IPS DF 4.7 (cell line): ENCODE measurements around the gene OPA3.

Experiments used
- DNase-seq: peaks from one replicate; pipeline ENCODE4 v3.0.0-alpha.2; 2013; ENCODE audit warnings: low spot score; ENCODE audit errors: extremely low read depth

The OPA3 gene

GRCh38 chr19:45567609-45568008 lies 17.0 kb downstream of the OPA3 start:
- no peak for DNase-seq

- peak; percentile 49 for DNase-seq
These were observed 20.3 kb downstream of the OPA3 start for GRCh38 chr19:45564131-45564780.

DNA sequence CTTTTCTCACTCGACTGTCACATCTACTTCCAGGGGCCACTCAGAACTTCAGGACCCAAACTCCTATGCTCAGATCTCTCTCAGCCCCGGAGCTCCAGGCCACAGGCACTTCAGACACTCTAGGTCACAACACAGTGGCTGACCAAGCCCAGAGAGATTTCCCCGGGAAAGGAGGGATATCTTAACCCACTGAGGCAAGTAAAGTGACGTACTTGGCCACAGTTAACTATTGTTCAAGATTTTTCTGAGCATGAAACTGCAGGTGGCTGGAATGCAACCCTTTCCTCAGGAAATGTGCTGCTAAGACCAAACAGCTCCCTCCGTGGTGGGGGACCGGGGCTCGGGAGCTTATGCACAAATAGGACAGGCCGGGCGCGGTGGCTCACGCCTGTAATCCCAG lies 23.9 kb downstream of the OPA3 start:
- DNase-seq: no peak

- DNase-seq: no peak
These were observed 24.6 kb downstream of the OPA3 start for GRCh38 chr19:45560038-45560437.

GRCh38 chr19:45558399-45558878 lies 26.2 kb downstream of the OPA3 start:
- peak; percentile 60 for DNase-seq

GRCh38 chr19:45556835-45557234 lies 27.8 kb downstream of the OPA3 start:
- DNase-seq: no peak

- no peak for DNase-seq
These were observed 30.1 kb downstream of the OPA3 start for GRCh38 chr19:45554481-45554880.

DNA sequence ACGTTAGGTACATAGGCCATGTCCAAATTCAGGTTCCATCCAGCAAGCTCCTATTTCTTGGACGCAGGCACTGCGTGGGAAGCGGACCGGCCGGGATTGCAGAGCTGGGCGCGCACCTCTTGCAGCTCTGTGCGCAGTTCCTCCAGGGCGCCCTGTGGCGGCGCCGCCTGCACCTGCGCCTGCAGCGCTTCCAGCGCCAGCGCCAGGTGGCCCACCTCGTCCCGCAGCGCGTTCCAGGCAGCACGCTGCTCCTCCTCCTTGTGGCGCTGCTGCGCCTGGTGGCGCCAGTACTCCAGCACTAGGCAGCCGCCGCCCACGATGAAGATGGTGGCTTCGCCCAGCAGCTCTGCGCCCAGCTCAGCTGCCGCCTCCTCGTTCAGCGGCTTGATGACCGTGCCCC lies 31.1 kb downstream of the OPA3 start:
- no peak for DNase-seq

- no peak for DNase-seq
These were observed 36.5 kb downstream of the OPA3 start for GRCh38 chr19:45547965-45548609.

- DNase-seq: no peak
These were observed 37.3 kb downstream of the OPA3 start for GRCh38 chr19:45547211-45547770.

DNA sequence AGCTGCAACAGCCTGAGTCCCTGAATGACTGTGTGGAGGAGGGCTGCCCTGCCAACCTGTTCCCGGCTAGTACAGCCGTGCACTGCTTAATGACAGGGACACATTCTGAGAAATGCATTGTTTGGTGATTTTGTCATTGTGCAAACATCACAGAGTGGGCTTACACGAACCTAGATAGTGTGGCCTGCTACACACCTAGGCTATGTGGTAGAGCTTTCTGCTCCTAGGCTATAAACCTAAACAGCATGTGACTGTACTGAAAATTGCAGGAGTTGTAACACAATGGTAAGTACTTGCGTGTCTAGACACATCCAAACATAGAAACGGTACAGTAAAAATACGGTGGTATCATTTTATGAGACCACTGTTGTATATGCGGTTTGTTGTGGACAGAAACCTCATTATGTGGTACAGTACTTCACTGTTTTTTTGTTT lies 42.4 kb downstream of the OPA3 start:
- DNase-seq: no peak

GRCh38 chr19:45539459-45539858 lies 45.1 kb downstream of the OPA3 start:
- no peak for DNase-seq

DNA sequence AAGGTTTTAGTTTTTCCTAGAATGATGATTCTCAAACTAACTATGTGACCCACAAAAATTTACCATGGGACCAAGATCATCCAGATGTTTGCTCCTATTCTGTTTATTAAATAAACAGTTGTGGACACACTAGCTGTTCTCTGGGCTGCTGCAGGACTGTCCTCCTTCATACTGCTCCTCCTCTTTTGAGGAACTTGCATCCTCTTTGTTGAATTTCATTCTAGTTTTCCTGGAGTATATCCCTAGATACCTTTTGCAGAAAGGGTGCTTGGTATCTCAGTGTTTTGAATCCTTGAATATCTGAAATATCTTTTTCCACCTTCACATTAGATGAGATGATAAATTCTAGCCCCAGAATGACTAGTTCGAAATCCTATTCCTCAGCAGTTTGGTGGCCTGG lies 53.3 kb downstream of the OPA3 start:
- DNase-seq: no peak

DNA sequence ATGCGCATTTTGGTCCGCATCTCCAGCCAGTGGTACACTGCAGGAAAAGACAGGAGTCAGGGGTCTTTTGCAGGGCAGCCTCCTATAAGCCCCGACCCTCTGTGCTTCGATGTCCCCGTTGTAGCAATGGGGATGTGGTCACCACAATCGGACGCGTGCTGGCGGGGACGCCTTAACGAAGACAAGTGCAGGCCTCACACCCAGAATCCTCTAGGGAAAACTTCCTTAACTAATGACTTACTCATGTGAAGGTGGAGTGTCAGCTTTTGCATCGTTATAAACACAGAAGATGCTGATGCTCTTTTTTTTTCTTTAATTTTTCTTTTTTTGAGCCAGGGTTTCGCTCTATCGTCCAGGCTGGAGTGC lies 55.2 kb downstream of the OPA3 start:
- no peak for DNase-seq

DNA sequence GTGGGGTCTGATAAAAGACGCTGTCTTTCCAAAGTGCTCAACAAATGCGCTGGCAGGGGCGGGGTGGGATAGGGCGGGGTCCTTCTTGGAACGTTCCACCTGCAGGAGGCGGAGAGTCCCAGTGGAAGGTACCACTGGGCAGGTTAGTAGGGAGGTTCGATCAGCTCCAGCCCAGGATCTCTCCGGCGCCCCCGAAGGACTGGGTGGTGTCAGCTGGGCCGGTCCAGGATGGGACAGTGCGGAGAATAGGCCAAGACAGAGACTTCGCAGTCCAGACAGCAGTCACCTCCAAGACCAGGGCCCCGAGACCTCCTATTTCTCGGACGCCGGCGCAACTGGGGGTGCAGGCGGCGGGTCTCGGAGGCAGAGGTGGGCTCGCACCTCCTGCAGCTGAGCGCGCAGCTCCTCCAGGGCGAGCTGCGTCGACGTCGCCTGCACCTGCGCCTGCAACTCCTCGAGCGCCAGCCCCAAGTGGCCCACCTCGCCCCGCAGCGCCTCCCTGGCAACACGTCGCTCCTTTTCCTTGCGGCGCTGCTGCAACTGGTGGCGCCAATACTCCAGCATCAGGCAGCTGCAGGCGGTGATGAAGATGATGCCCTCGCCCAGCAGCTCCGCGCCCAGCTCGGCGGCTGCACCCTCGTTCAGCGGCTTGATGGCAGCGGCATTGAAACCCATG lies 55.7 kb downstream of the OPA3 start:
- no peak for DNase-seq

GRCh38 chr19:45528149-45528743 lies 56.4 kb downstream of the OPA3 start:
- DNase-seq: no peak

- DNase-seq: no peak
These were observed 56.9 kb downstream of the OPA3 start for GRCh38 chr19:45527731-45528130.

- no peak for DNase-seq
These were observed 57.6 kb downstream of the OPA3 start for GRCh38 chr19:45526971-45527370.

- DNase-seq: no peak
These were observed 58.5 kb downstream of the OPA3 start for GRCh38 chr19:45526143-45526542.

GRCh38 chr19:45524575-45525129 lies 60.0 kb downstream of the OPA3 start:
- no peak for DNase-seq

GRCh38 chr19:45523642-45524256 lies 60.9 kb downstream of the OPA3 start:
- DNase-seq: no peak
